ENCODE results near the gene TRIM33. TPM values are rescaled to one million over a fixed set of nuclear protein-coding genes. Genes with fewer than 3 reads are reported as not detected.

The TRIM33 gene
- total RNA-seq, 3 donors from 2014 or later (not counting 1 experiment from before 2014, with no cell fraction given) = 70.6 to 91.5 (median 86.1) TPM

DNA sequence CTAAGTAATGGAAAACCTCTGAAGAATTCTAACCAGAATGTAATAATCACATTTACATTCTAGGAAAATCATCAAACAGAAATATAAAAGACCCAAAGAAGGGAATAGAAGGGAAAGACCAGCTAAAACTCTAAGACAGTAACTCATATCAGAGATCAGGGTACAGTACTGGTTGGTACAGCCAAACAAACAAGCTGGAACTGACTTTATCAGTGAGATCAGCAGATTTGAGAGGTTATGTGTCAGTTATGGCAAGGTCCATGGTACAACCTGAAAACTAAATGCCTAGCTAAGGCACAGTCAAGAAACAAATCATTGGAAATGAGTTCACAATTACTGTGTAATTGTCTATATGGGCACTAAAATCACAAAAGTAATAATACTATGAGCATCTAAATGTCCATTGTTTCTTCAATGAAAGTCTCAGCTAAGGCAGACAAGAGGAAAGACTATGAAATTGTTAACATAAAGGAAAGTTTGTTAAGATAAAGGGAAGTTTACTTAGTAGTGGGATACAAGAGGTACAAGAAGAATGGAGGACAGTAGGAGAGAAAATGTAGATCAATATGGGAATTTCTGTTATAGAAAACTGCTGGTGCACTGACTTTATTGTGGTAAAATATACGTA lies 75.8 kb downstream of the TRIM33 start:
- Mint-ChIP-seq H3K27me3 (ENCODE audit: low read depth in 2 of 2) (no peaks in the 10 kb centered on the region), H3K27ac (peak overlapping the region in 1 of 2 donors; percentile 23), H3K9me3 (no peaks in the 10 kb centered on the region), H3K36me3 (no peaks in the 10 kb centered on the region), H3K4me3 (no peak overlapping the region), H3K4me1 (peaks cover 24 to 28% of the 10 kb centered on the region in 2 donors)
- 100% methylated on average over 1 of the region's 1 CpG for WGBS (ENCODE audit: insufficient coverage)
- Histone ChIP-seq H3K4me3 (ENCODE audit: low read length) (no peak overlapping the region), H3K27ac (ENCODE audit: low read length) (no peak overlapping the region), H3K27me3 (ENCODE audit: control insufficient read depth, insufficient read depth, low read length) (no peaks in the 10 kb centered on the region), H3K4me1 (ENCODE audit: control insufficient read depth, insufficient read depth, low read length) (no peaks in the 10 kb centered on the region), H3K9me3 (ENCODE audit: control insufficient read depth, insufficient read depth, low read length) (no peaks in the 10 kb centered on the region), H3K36me3 (ENCODE audit: control insufficient read depth, insufficient read depth, low read length) (peaks cover 21% of the 10 kb centered on the region)
- ATAC-seq (no peak), DNase-seq (no peak)
- intact Hi-C loops (cut with micrococcal nuclease) = no loop called here
- TF ChIP-seq, protein P1, sequence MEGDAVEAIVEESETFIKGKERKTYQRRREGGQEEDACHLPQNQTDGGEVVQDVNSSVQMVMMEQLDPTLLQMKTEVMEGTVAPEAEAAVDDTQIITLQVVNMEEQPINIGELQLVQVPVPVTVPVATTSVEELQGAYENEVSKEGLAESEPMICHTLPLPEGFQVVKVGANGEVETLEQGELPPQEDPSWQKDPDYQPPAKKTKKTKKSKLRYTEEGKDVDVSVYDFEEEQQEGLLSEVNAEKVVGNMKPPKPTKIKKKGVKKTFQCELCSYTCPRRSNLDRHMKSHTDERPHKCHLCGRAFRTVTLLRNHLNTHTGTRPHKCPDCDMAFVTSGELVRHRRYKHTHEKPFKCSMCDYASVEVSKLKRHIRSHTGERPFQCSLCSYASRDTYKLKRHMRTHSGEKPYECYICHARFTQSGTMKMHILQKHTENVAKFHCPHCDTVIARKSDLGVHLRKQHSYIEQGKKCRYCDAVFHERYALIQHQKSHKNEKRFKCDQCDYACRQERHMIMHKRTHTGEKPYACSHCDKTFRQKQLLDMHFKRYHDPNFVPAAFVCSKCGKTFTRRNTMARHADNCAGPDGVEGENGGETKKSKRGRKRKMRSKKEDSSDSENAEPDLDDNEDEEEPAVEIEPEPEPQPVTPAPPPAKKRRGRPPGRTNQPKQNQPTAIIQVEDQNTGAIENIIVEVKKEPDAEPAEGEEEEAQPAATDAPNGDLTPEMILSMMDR (IDR thresholded peaks at IDR 0.05) = no peak

DNA sequence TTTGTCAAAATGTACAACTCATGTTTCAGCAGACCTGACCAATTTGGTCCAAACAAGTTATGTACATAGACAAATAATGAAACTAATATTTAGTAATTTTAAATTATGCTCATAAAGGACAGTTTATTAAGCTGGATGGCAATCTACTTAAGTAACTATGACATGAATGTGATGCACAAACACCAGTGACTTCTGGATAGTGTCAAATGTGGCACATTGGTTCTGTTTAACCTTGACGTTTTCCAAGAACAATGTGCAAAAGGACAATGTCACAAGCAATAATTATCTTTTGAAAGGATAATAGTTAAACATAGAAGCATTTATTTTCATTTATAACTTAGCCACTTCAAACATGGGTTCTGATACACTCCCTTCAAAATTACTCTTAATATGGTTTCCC lies 80.0 kb downstream of the TRIM33 start:
- Mint-ChIP-seq H3K36me3 (no peaks in the 10 kb centered on the region), H3K4me3 (no peak overlapping the region), H3K27me3 (ENCODE audit: low read depth in 2 of 2) (no peaks in the 10 kb centered on the region), H3K4me1 (peaks cover 10 to 11% of the 10 kb centered on the region in 2 donors), H3K9me3 (no peaks in the 10 kb centered on the region), H3K27ac (peak overlapping the region in 1 of 2 donors; percentile 38)
- ATAC-seq = no peak
- intact Hi-C loops (cut with micrococcal nuclease) = no loop called here
- Histone ChIP-seq H3K4me3 (ENCODE audit: low read length) (no peak overlapping the region), H3K27me3 (ENCODE audit: control insufficient read depth, insufficient read depth, low read length) (no peaks in the 10 kb centered on the region), H3K4me1 (ENCODE audit: control insufficient read depth, insufficient read depth, low read length) (no peaks in the 10 kb centered on the region), H3K36me3 (ENCODE audit: control insufficient read depth, insufficient read depth, low read length) (peaks cover 33% of the 10 kb centered on the region), H3K27ac (ENCODE audit: low read length) (no peak overlapping the region), H3K9me3 (ENCODE audit: control insufficient read depth, insufficient read depth, low read length) (no peaks in the 10 kb centered on the region)
- TF ChIP-seq, protein P1 (IDR thresholded peaks at IDR 0.05) = no peak
- no CpG with 5 or more reads among the region's 1 CpG for WGBS (ENCODE audit: insufficient coverage)
- DNase-seq = no peak

DNA sequence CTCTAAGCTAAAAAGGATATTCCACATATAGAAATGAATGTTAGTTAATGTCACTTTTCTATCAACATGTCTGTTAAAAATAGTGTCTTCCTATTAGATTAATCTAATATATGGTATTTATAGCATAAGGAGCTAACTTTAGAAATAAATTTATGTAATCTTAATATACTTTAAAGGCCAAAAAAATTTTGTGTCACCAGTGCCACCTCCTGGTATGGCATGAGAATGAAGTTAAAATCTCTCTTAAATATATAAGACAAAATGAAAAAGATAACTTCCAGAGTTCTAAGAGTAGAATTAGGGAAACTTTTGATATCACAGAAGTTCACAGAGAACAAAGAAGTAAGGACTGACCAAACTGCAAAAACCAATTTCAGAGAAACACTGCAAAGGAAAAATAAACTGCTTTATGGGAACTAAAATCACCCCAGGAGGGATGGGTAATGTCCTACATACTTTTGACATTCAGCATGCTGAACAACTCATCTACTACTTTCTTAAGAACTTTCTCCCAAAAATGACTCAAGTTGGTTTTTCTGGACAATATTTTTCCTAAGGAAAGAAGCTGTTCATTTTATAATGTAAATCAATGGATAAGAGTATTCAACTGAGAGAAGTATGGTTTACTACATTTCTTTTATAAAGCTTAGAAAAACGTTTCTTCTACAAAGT lies 82.8 kb downstream of the TRIM33 start:
- DNase-seq = peak in 1 of 2 donors; percentile 58

More for the DNA sequence above, 82.8 kb downstream of the TRIM33 start:
- Histone ChIP-seq H3K27me3 (ENCODE audit: control insufficient read depth, insufficient read depth, low read length) (no peaks in the 10 kb centered on the region), H3K36me3 (ENCODE audit: control insufficient read depth, insufficient read depth, low read length) (peaks cover 57% of the 10 kb centered on the region), H3K9me3 (ENCODE audit: control insufficient read depth, insufficient read depth, low read length) (no peaks in the 10 kb centered on the region), H3K4me3 (ENCODE audit: low read length) (no peak overlapping the region), H3K4me1 (ENCODE audit: control insufficient read depth, insufficient read depth, low read length) (no peaks in the 10 kb centered on the region), H3K27ac (ENCODE audit: low read length) (no peak overlapping the region)
- H3K4me1 Mint-ChIP-seq = no peaks in the 10 kb centered on the region
- H3K27me3 Mint-ChIP-seq (ENCODE audit: low read depth in 2 of 2) = no peaks in the 10 kb centered on the region
- no peaks in the 10 kb centered on the region for H3K9me3 Mint-ChIP-seq
- intact Hi-C loops (cut with micrococcal nuclease) = loop anchor here (1.0 kb wide), 2 partner anchors 82 to 450 kb away; no protein-coding TSS in a partner anchor
- WGBS (ENCODE audit: insufficient coverage) = no CpG with 5 or more reads among the region's 1 CpG
- ATAC-seq = peak in 1 of 3 donors; percentile 39
- no peaks in the 10 kb centered on the region for H3K36me3 Mint-ChIP-seq
- TF ChIP-seq, protein P1 (IDR thresholded peaks at IDR 0.05) = peak; percentile 70
- H3K27ac Mint-ChIP-seq = no peak overlapping the region
- H3K4me3 Mint-ChIP-seq = no peak overlapping the region
